Inflammatory macrophage (primary cell): ENCODE results near the gene AHNAK2.
"Not testable (repeated sequence)": the region's sequence is repeated elsewhere in the genome, so short reads cannot be mapped to it uniquely, and the experiment has no call there.

Source experiments
- DNase-seq, 2 donors: peaks; one replicate each; pipeline ENCODE4 v3.0.0-alpha.2; 2020 to 2022

Gene AHNAK2

DNA sequence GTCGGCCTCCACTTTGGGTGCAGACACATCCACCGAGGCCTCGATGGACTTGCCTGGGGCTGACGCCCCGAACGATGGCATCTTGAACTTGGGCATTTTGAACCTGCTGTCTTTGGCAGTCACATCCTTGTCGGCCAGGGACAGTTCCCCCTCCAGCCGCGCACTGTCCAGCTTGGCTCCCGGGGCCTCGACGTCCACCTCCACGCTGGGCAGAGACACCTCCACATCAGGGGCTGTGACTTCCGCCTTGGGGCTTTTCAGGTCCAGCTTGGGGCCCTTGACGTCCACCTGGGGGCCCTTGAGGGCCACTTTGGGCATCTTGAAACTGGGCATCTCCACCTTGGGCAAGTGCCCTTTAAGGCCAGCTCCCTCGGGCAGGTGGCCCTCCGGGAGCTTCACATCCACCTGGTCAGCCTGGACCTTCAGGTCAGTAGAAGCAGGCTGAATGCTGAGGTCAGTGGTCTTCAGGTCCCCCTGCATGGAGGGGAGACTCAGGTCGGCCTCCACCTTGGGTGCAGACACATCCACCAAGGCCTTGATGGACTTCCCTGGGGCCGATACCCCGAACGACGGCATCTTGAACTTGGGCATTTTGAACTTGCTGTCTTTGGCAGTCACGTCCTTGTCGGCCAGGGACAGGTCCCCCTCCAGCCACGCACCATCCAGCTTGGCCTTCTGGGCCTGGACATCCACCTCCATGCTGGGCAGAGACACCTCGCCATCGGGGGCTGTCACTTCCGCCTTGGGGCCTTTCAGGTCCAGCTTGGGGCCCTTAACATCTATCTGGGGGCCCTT, 26.1 kb downstream of the AHNAK2 start:
- DNase-seq = not testable (repeated sequence)

GRCh38 chr14:104950701-104951100, 27.5 kb downstream of the AHNAK2 start:
- not testable (repeated sequence) for DNase-seq

GRCh38 chr14:104950021-104950420, 28.2 kb downstream of the AHNAK2 start:
- no peak for DNase-seq

- DNase-seq = not testable (repeated sequence)
Measured at GRCh38 chr14:104949406-104949955, 28.7 kb downstream of the AHNAK2 start.

- no peak for DNase-seq
Measured at GRCh38 chr14:104948736-104949031, 29.5 kb downstream of the AHNAK2 start.

DNA sequence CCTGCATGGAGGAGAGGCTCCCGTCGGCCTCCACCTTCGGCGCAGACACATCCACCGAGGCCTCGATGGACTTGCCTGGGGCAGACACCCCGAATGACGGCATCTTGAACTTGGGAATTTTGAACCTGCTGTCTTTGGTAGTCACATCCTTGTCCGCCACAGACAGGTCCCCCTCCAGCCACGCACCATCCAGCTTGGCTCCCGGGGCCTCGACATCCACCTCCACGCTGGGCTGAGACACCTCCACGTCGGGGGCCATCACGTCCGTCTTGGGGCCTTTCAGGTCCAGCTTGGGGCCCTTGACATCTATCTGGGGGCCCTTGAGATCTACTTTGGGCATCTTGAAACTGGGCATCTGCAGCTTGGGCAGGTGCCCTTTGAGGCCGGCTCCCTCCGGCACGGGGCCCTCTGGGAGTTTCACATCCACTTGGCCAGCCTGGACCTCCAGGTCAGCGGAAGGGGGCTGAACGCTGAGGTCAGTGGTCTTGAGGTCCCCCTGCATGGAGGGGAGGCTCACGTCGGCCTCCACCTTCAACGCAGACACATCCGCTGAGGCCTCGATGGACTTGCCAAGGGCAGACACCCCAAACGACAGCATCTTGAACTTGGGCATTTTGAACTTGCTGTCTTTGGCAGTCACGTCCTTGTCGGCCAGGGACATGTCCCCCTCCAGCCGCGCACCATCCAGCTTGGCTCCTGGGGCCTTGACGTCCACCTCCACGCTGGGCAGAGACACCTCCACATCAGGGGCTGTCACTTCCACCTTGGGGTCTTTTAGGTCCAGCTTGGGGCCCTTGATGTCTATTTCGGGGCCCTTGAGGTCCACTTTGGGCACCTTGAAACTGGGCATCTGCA, 30.1 kb downstream of the AHNAK2 start:
- DNase-seq = not testable (repeated sequence)

DNA sequence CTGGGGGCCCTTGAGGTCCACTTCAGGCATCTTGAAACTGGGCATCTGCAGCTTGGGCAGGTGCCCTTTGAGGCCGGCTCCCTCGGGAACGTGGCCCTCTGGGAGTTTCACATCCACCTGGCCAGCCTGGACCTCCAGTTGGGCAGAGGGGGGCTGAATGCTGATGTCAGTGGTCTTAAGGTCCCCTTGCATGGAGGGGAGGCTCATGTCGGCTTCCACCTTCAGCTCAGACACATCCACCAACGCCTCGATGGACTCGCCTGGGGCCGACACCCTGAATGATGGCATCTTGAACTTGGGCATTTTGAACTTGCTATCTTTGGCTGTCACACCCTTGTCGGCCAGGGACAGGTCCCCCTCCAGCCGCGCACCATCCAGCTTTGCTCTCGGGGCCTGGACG, 31.0 kb downstream of the AHNAK2 start:
- DNase-seq = not testable (repeated sequence)

GRCh38 chr14:104945986-104946965, 31.9 kb downstream of the AHNAK2 start:
- not testable (repeated sequence) for DNase-seq

- not testable (repeated sequence) for DNase-seq
Measured at GRCh38 chr14:104945266-104945665, 32.9 kb downstream of the AHNAK2 start.

GRCh38 chr14:104944436-104945205, 33.6 kb downstream of the AHNAK2 start:
- DNase-seq = not testable (repeated sequence)

GRCh38 chr14:104944016-104944308, 34.2 kb downstream of the AHNAK2 start:
- not testable (repeated sequence) for DNase-seq

DNA sequence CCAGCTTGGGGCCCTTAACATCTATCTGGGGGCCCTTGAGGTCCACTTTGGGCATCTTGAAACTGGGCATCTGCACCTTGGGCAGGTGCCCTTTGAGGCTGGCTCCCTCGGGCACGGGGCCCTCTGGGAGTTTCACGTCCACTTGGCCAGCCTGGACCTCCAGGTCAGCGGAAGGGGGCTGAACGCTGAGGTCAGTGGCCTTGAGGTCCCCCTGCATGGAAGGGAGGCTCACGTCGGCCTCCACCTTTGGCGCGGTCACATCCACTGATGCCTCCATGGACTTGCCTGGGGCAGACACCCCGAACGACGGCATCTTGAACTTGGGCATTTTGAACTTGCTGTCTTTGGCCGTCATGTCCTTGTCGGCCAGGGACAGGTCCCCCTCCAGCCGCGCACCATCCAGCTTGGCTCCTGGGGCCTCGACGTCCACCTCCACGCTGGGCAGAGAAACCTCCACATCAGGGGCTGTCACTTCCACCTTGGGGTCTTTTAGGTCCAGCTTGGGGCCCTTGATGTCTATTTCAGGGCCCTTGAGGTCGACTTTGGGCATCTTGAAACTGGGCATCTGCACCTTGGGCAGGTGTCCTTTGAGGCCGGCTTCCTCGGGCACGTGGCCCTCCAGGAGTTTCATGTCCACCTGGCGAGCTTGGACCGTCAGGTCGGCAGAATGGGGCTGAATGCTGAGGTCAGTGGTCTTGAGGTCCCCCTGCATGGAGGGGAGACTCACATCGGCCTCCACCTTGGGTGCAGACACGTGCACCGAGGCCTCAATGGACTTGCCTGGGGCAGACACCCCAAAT, 34.8 kb downstream of the AHNAK2 start:
- not testable (repeated sequence) for DNase-seq

DNA sequence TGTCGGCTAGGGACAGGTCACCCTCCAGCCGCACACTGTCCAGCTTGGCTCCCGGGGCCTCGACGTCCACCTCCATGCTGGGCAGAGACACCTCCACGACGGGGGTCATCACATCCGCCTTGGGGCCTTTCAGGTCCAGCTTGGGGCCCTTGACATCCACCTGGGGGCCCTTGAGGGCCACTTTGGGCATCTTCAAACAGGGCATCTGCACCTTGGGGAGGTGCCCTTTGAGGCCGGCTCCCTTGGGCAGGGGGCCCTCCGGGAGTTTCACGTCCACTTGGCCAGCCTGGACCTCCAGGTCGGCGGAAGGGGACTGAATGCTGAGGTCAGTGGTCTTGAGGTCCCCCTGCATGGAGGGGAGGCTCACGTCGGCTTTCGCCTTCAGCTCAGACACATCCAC, 35.6 kb downstream of the AHNAK2 start:
- no peak for DNase-seq

GRCh38 chr14:104941508-104942365, 36.4 kb downstream of the AHNAK2 start:
- DNase-seq = no peak

GRCh38 chr14:104940526-104941150, 37.5 kb downstream of the AHNAK2 start:
- no peak for DNase-seq

GRCh38 chr14:104939666-104940410, 38.3 kb downstream of the AHNAK2 start:
- DNase-seq = peak; percentile 17 to 47

GRCh38 chr14:104938960-104939359, 39.2 kb downstream of the AHNAK2 start:
- no peak for DNase-seq

DNA sequence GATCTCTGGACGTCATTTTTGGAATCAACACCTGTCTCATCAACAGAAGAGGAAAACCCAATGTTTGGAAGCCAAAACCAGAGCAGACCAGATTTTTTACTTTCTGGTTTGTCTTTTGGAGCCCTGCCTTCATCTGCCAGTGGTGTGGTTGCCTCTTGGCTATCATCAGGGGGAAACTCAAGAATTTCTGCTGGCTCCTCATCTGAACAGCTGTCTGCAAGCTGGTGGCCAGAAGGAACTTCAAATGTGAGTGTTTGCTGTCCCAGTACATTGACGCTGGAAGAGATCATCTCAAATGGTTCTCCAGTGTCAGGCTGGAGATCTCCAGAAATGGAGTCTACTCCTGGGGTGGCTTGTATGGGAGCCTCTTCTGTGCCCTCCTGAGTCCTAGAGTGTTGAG, 39.7 kb downstream of the AHNAK2 start:
- DNase-seq = no peak
